Measurements from ENCODE around the gene ARL8A. TPM values are rescaled to one million over a fixed set of nuclear protein-coding genes. Genes with fewer than 3 reads are reported as not detected.

The ARL8A gene
- polyA plus RNA-seq, 2 of the 4 experiments (the other 2 are of a cell fraction): 23.4 to 49.8 TPM

GRCh38 chr1:202187041-202187671, 42.6 kb upstream of the ARL8A start:
- no peak overlapping the region for H3K27ac ChIP-seq
- TF ChIP-seq REST (IDR thresholded peaks at IDR 0.05) (no peak), CEBPB (IDR thresholded peaks at IDR 0.05) (no peak), BHLHE40 (IDR thresholded peaks at IDR 0.05; ENCODE audit: low read depth, low read length) (no peak), EHMT2 (IDR thresholded peaks at IDR 0.05; ENCODE audit: low read depth) (no peak), HMGXB4 (CRISPR knock-in tag; IDR thresholded peaks at IDR 0.05; ENCODE audit: borderline replicate concordance) (no peak), HOXB13 (CRISPR knock-in tag; IDR thresholded peaks at IDR 0.05; ENCODE audit: low read depth) (no peak), CBX8 (IDR thresholded peaks at IDR 0.05) (no peak), RNF2 (IDR thresholded peaks at IDR 0.05; ENCODE audit: borderline replicate concordance, low read depth) (no peak), RFX5 (IDR thresholded peaks at IDR 0.05) (no peak), ZSCAN20 (CRISPR knock-in tag; IDR thresholded peaks at IDR 0.05) (no peak), FOSL2 (IDR thresholded peaks at IDR 0.05) (no peak), FOSL2 (CRISPR knock-in tag; IDR thresholded peaks at IDR 0.05) (no peak), ZNF302 (CRISPR knock-in tag; IDR thresholded peaks at IDR 0.05) (no peak), ATOH8 (CRISPR knock-in tag; IDR thresholded peaks at IDR 0.05; ENCODE audit: low read depth) (no peak), JUN (IDR thresholded peaks at IDR 0.05) (no peak), EP300 (IDR thresholded peaks at IDR 0.05) (no peak), POLR2AphosphoS2 (conservative IDR thresholded peaks at IDR 0.05; ENCODE audit: low read length) (no peak), HOXA7 (CRISPR knock-in tag; IDR thresholded peaks at IDR 0.05) (no peak), NPAS2 (CRISPR knock-in tag; IDR thresholded peaks at IDR 0.05; ENCODE audit: borderline replicate concordance) (no peak), CHD2 (IDR thresholded peaks at IDR 0.05; ENCODE audit: low read length, partially characterized antibody) (no peak), ELK1 (IDR thresholded peaks at IDR 0.05; ENCODE audit: low read depth, low read length) (no peak)
- no peak overlapping the region for H3K4me3 ChIP-seq
- DNase-seq (ENCODE audit: low read depth in 1 of 2, low spot score in 1 of 2): no peak
- H3K9me3 ChIP-seq: no peaks in the 10 kb centered on the region
- ATAC-seq: no peak
- ChIA-PET POLR2A (no interaction called here), CTCF (interaction anchor here (0.6 to 12.3 kb wide), 18 partner anchors 8 to 533 kb away, joined by 3 to 350 read pairs (median 8); no protein-coding TSS in a partner anchor)
- FAIRE-seq: no peak
- WGBS (ENCODE audit: missing lambda C conversion rate): 62% methylated on average over 7 of the region's 8 CpGs
- H3K4me2 ChIP-seq: no peak overlapping the region
- peaks cover 11% of the 10 kb centered on the region for H3K4me1 ChIP-seq

All from A549 (cell line).